Suprapubic skin (tissue), 4 donors: ENCODE results near the gene ARHGEF6.

ENCODE experiments used
- CTCF ChIP-seq, 2 donors: fragments of 200-600 bp in 1 of 2; fragments of 450-650 bp in 1 of 2; sonication (generic) in 1 of 2; IDR thresholded peaks; one replicate each; pipeline ENCODE4 v1.5.1; 2016 to 2019; ENCODE audit warnings: antibody characterized with exemption in 2 of 2, mild to moderate bottlenecking in 1 of 2, moderate library complexity in 1 of 2
- EP300 ChIP-seq: sonication (generic); formaldehyde crosslinking; IDR thresholded peaks from one replicate; pipeline ENCODE4 v1.6.1; 2017; ENCODE audit warnings: antibody characterized with exemption
- POLR2AphosphoS5 ChIP-seq, 3 donors: sonication (generic); formaldehyde crosslinking; IDR thresholded peaks; one replicate each; pipeline ENCODE4 v1.6.1; 2017; ENCODE audit warnings: antibody characterized with exemption in 3 of 3

GRCh38 chrX:136647677-136648360, 132.9 kb downstream of the ARHGEF6 start, which contains the start of gene CD40LG:
- TF ChIP-seq POLR2AphosphoS5 (IDR thresholded peaks at IDR 0.05) (no peak), CTCF (IDR thresholded peaks at IDR 0.05) (no peak), EP300 (no peak)
